Upper lobe of left lung (tissue), 6 donors: ENCODE data around the gene SORL1. TPM values are rescaled to one million over a fixed set of nuclear protein-coding genes. Genes with fewer than 3 reads are reported as not detected.

Source experiments
- ATAC-seq, 2 donors: fragments of 200-7000 bp; cut with Tn5 transposase; one replicate each; pipeline ENCODE4 v1.9.1; 2022; ENCODE audit warnings: mild to moderate bottlenecking in 2 of 2, moderate library complexity in 2 of 2; ENCODE audit not compliant: low FRiP score in 2 of 2
- DNase-seq, 2 donors: peaks; one replicate each; pipeline ENCODE4 v3.0.0-alpha.2; 2019 to 2020
- H3K27ac ChIP-seq, 4 donors: fragments of 200-600 bp; sonication (generic); one replicate each; pipeline ENCODE4 v1.5.1; 2016 to 2019
- H3K27me3 ChIP-seq, 4 donors: fragments of 200-600 bp; sonication (generic); one replicate each; pipeline ENCODE4 v1.5.1; 2017 to 2019
- H3K36me3 ChIP-seq, 4 donors: fragments of 200-600 bp; sonication (generic); one replicate each; pipeline ENCODE4 v1.5.1; 2016 to 2019
- H3K4me1 ChIP-seq, 4 donors: fragments of 200-600 bp; sonication (generic); one replicate each; pipeline ENCODE4 v1.5.1; 2018 to 2019
- H3K4me3 ChIP-seq, 4 donors: fragments of 200-600 bp; sonication (generic); one replicate each; pipeline ENCODE4 v1.5.1; 2017 to 2019; ENCODE audit warnings: mild to moderate bottlenecking in 2 of 4, moderate library complexity in 1 of 4
- H3K9me3 ChIP-seq, 4 donors: fragments of 200-600 bp; sonication (generic); one replicate each; pipeline ENCODE4 v1.5.1; 2018 to 2019
- EP300 ChIP-seq, 4 donors: sonication (generic); formaldehyde crosslinking; IDR thresholded peaks; one replicate each; pipeline ENCODE4 v1.5.1; 2017; ENCODE audit warnings: antibody characterized with exemption in 4 of 4, control low read depth in 2 of 4
- POLR2A ChIP-seq, 4 donors: fragments of 450-650 bp; IDR thresholded peaks; one replicate each; pipeline ENCODE4 v1.5.1; 2016 to 2017; ENCODE audit warnings: antibody characterized with exemption in 4 of 4, mild to moderate bottlenecking in 2 of 4
- POLR2AphosphoS5 ChIP-seq, 2 donors: sonication (generic); formaldehyde crosslinking; IDR thresholded peaks; one replicate each; pipeline ENCODE4 v1.5.1; 2017; ENCODE audit warnings: antibody characterized with exemption in 2 of 2
- WGBS, 2 donors: methylation state at CpG; one replicate each; pipeline ENCODE4 v1.1.5; 2017 to 2018; 5-methylcytosine and 5-hydroxymethylcytosine counted together
- total RNA-seq, 6 donors: library from RNA; depleted of rRNA in 4 of 6; stranded (reverse); fragments of >200 nt in 4 of 6; gene quantifications; one replicate each; pipeline versions ENCODE4 v1.1.0 to v1.2.1, GENCODE V29; 2016 to 2021
- TF ChIP-seq, protein P1 (sequence below), 6 experiments: fragments of 450-650 bp in 4 of 6; fragments of 200-600 bp in 2 of 6; sonication (generic) in 2 of 6; IDR thresholded peaks; one replicate each; pipeline ENCODE4 v1.5.1; 2016 to 2019; ENCODE audit warnings: antibody characterized with exemption in 6 of 6
- donor health status: DM: no; HTN: no; CAD: no; lungs with moderate emphysema.
- donor health status: DM: no; HTN: yes; CAD: no; lungs with severe emphysema.

Gene SORL1
- total RNA-seq, 6 donors from 2014 or later: 33.3 to 85.9 (median 67.2) TPM

DNA sequence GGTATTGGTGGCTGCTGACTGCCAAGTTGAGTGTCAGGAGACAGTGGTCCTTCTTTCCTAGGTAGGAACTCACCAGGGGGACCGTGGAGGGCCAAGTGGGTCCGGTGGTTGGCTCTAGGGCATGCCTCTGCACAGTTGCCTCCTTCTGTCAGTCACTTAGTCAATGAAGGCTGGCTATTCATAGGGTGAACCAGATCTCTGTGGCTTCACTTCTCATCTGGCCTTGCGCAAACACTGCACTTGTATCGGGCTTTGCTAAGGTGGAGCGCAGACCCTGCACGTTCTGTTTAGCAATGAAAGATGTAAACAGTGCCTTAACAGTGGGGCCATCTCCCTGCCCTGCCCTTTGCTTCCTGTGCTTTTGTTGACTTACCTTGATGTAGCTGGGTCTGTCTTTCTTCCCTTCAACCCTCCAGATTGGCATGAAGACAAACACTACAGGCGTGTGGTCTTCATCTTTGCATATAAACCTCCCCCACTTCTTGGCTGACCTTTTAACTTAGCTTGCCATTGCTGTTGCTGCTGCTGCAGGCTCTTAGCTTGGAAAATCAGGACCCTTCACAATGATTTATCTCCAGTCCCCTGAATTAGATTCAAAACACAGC, 7.4 kb downstream of the SORL1 start:
- H3K27me3 ChIP-seq: no peaks in the 10 kb centered on the region
- 56 to 64% methylated on average over 7 of the region's 7 CpGs for WGBS, 2 donors
- peaks cover 2 to 39% (median 8%) of the 10 kb centered on the region in 4 donors for H3K4me1 ChIP-seq
- H3K36me3 ChIP-seq: no peaks in the 10 kb centered on the region
- TF ChIP-seq POLR2A (IDR thresholded peaks at IDR 0.05) (no peak), EP300 (IDR thresholded peaks at IDR 0.05) (no peak), POLR2AphosphoS5 (IDR thresholded peaks at IDR 0.05) (no peak)
- TF ChIP-seq, protein P1, sequence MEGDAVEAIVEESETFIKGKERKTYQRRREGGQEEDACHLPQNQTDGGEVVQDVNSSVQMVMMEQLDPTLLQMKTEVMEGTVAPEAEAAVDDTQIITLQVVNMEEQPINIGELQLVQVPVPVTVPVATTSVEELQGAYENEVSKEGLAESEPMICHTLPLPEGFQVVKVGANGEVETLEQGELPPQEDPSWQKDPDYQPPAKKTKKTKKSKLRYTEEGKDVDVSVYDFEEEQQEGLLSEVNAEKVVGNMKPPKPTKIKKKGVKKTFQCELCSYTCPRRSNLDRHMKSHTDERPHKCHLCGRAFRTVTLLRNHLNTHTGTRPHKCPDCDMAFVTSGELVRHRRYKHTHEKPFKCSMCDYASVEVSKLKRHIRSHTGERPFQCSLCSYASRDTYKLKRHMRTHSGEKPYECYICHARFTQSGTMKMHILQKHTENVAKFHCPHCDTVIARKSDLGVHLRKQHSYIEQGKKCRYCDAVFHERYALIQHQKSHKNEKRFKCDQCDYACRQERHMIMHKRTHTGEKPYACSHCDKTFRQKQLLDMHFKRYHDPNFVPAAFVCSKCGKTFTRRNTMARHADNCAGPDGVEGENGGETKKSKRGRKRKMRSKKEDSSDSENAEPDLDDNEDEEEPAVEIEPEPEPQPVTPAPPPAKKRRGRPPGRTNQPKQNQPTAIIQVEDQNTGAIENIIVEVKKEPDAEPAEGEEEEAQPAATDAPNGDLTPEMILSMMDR (IDR thresholded peaks at IDR 0.05): no peak
- H3K27ac ChIP-seq: peak overlapping the region in 1 of 4 donors; percentile 58
- no peaks in the 10 kb centered on the region for H3K9me3 ChIP-seq
- DNase-seq (no peak), ATAC-seq (no peak)
- H3K4me3 ChIP-seq: no peak overlapping the region

DNA sequence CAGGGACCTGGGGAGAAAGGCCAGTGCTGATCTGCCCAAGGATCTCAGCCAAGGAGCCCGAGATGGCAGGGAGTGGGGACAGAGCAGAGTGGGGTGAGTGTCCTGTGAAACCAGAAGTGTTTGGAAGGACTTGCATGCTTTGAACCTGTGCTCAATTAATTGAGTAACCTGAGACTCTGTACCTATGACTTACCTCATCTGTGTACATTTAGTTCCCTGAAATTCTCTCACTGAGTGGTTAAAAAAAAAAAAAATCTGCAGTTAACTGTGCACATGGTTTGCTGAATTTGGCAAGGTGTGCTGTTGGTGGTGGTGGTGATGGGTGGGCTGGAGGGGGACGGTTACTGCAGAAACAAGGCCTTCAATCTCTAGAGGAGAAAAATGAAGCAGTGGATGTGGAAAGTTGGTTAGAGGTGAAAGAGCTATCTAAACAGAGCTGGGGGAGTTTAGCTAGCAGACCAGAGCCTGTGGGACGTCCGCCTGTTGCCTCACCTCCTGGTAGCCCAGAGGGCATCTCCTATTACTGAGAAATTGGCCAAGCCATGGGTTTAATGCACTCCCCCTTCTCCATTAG, 8.9 kb downstream of the SORL1 start:
- Histone ChIP-seq H3K36me3 (no peaks in the 10 kb centered on the region), H3K9me3 (no peaks in the 10 kb centered on the region), H3K4me3 (no peak overlapping the region), H3K4me1 (peaks cover 15 to 45% (median 21%) of the 10 kb centered on the region in 4 donors), H3K27me3 (no peaks in the 10 kb centered on the region), H3K27ac (peak overlapping the region in 2 of 4 donors; percentile 61 to 72)
- TF ChIP-seq, protein P1 (IDR thresholded peaks at IDR 0.05): no peak
- TF ChIP-seq POLR2AphosphoS5 (IDR thresholded peaks at IDR 0.05) (no peak), EP300 (IDR thresholded peaks at IDR 0.05) (no peak)
- WGBS, 2 donors: 72 to 84% methylated on average over 4 of the region's 4 CpGs
- ATAC-seq (peak in 1 of 2 donors; percentile 58), DNase-seq (peak in 1 of 2 donors; percentile 56)

DNA sequence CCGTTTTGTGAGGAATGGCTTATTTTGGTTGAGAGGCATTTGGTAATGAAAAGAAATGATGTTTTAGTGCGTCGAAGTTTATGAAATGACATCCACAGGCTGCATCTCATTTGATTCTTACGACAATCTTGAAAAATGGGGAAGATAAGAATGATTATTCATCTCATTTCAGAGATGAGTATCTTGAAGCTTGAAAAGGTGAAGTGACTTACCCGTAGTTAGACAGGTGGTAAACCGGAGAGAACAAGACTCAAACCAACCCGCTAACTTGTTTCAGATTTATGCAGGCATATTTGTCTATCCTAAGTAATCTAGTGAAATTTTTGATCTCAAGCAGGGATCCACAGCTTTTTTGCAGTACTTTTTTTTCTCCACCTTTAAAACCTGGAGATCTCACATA, 9.7 kb downstream of the SORL1 start:
- H3K9me3 ChIP-seq: no peaks in the 10 kb centered on the region
- peak overlapping the region in 1 of 4 donors; percentile 72 for H3K27ac ChIP-seq
- WGBS, 2 donors: 77 to 88% methylated on average over 7 of the region's 7 CpGs
- peaks cover 23 to 45% (median 30%) of the 10 kb centered on the region in 4 donors for H3K4me1 ChIP-seq
- no peak for ATAC-seq
- H3K36me3 ChIP-seq: no peaks in the 10 kb centered on the region
- H3K27me3 ChIP-seq: no peaks in the 10 kb centered on the region
- no peak for DNase-seq
- TF ChIP-seq POLR2AphosphoS5 (IDR thresholded peaks at IDR 0.05) (no peak), POLR2A (IDR thresholded peaks at IDR 0.05) (no peak), EP300 (IDR thresholded peaks at IDR 0.05) (no peak)
- TF ChIP-seq, protein P1 (IDR thresholded peaks at IDR 0.05): no peak
- H3K4me3 ChIP-seq: no peak overlapping the region

DNA sequence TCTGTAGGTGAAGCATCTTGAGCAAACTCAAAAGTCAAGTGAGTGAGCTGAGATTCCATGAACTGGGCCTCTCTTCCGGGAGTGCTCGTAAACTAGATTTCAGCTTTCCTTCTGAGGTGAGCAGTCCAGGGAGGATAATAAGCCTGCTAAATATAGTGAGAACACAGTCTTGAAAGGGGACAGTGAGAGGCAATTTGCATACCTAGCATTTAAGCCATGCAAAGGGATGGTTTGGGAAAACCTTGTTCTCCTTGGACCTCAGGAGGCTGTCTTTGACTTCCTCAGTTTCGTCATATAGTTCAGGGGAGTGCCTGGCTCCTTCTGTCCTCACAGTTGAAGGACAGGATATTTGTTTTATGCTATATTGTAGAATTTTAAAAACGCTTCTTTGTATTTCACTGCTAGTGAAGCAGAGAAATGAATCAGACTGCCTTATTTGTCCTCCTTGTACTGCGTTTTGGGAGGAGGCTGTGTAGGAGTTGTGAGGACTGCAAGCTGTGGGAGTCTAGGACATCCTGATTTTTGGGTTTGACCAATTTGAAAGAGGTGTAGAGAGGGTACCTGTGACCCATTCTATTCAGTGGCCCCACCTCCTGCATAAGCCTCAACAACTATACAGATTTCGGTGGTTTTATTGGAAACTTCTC, 11.7 kb downstream of the SORL1 start:
- H3K9me3 ChIP-seq: no peaks in the 10 kb centered on the region
- no peak for ATAC-seq
- no peak for DNase-seq
- TF ChIP-seq EP300 (IDR thresholded peaks at IDR 0.05): no peak
- no peak overlapping the region for H3K4me3 ChIP-seq
- 73 to 89% methylated on average over 6 of the region's 6 CpGs for WGBS, 2 donors
- H3K4me1 ChIP-seq: peaks cover 32 to 52% (median 40%) of the 10 kb centered on the region in 4 donors
- peak overlapping the region in 2 of 4 donors; percentile 38 to 39 for H3K27ac ChIP-seq
- H3K27me3 ChIP-seq: no peaks in the 10 kb centered on the region
- H3K36me3 ChIP-seq: no peaks in the 10 kb centered on the region

DNA sequence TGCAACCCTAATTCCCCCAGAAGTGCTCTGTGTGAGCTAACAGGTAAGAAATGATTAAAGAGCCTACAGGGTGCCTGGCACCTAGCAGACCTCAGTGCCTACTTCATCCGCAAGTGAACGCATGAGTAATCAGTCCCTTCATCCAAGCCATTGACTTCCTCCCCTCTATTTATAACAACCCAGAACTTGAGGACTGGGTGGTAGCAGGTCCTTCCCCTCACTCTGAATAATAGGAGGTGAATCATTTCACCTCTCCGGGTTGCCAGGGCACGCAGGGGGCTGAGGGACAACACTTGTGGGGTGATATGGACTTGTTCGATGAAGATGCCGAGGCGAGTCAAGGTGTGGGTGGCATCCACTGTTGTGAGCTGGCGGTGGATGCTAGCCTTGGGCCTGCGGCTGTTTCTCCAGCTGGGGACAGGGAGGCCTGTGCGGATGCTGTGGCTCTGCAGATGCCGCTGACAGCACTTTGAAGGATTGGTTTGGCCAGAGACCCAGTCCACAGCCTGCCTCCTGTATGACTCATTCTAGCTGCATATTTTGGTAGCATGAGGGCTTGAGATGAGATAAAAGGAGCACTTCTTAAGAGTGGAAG, 12.3 kb downstream of the SORL1 start:
- DNase-seq (peak; percentile 57 to 67), ATAC-seq (peak; percentile 44 to 69)
- Histone ChIP-seq H3K4me1 (peaks cover 32 to 52% (median 40%) of the 10 kb centered on the region in 4 donors), H3K9me3 (no peaks in the 10 kb centered on the region), H3K27me3 (no peaks in the 10 kb centered on the region), H3K27ac (peak overlapping the region in 2 of 4 donors; percentile 38 to 46), H3K4me3 (no peak overlapping the region), H3K36me3 (no peaks in the 10 kb centered on the region)
- WGBS, 2 donors: 40 to 50% methylated on average over 6 to 11 of the region's 11 CpGs
- TF ChIP-seq POLR2A (IDR thresholded peaks at IDR 0.05): no peak
- no peak for TF ChIP-seq EP300 (IDR thresholded peaks at IDR 0.05)
- TF ChIP-seq, protein P1 (IDR thresholded peaks at IDR 0.05): no peak
- peak in 1 of 2 donors; percentile 23 for TF ChIP-seq POLR2AphosphoS5 (IDR thresholded peaks at IDR 0.05)
